G401.6 (cell line): Measurements from ENCODE around the gene KDM3A.

Source experiments
- FAIRE-seq: peaks from 2 replicates; lab custom pipeline; 2012; peaks lifted over from hg19 to GRCh38; lab: Jason Lieb, UNC

The KDM3A gene

GRCh38 chr2:86433137-86433536, 8.0 kb upstream of the KDM3A start:
- no peak for FAIRE-seq

- no peak for FAIRE-seq
These were observed 6.9 kb upstream of the KDM3A start for GRCh38 chr2:86434290-86434689.

DNA sequence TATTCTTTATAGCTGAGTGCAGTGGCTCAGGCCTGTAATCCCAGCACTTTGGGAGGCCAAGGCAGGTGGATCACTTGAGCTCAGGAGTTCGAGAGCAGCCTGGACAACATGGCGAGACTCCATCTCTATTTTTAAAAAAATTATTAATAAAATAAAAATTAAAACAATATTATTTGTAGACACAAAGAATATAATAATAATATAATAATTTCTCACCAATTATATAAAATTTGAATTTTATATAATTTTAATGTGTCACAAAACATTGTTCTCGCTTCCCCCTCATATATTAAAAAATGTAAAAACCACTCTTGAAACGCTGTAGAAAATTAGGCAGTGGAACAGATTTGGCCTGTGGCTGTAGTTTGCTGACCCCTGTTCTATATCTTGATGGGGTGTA, 5.6 kb upstream of the KDM3A start:
- FAIRE-seq = no peak

GRCh38 chr2:86436328-86436727, 4.8 kb upstream of the KDM3A start:
- FAIRE-seq = no peak

GRCh38 chr2:86439879-86440630, 1.1 kb upstream of the KDM3A start:
- peak; percentile 8 for FAIRE-seq

- FAIRE-seq = no peak
These were observed 266 bp downstream of the KDM3A start for GRCh38 chr2:86441392-86441881.

- FAIRE-seq = no peak
These were observed 891 bp downstream of the KDM3A start for GRCh38 chr2:86441882-86442641.

DNA sequence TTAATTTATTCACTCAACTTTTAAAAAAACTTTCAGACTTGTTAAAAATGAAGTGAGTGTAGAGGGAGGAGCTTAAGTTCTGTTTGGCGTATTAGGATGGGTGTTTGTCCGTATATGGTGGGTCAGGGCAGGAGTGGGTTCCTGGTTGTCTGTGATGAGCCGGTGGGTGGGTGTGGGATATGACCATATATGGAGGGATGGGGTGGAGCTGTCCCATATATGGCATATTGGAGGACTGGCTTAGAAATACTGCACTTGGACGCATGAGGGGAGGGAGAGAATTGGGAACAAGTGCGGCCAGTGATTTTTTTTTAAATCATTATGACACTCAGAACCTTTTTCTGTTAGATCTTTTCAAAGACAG, 1.5 kb downstream of the KDM3A start:
- FAIRE-seq = no peak

GRCh38 chr2:86443631-86444350, 2.6 kb downstream of the KDM3A start:
- no peak for FAIRE-seq

DNA sequence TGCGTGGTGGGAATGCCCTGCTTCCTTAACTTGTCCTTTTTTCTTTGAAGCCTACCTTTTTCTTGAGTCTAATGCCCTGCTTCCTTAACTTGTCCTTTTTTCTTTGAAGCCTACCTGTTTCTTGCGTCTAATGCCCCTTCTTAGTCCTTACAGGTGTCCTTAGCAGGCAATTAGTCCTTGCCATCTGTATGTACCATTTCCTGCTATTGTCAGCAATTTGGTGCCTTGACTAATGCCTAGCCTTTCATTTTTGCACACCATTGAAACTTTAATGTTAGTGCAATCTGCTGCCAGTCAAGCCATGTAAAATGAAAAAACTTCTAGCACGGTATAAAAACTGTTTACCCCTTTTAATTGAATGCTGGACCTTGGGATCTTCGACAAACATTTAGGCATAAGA, 4.3 kb downstream of the KDM3A start:
- FAIRE-seq = no peak

- no peak for FAIRE-seq
These were observed 4.9 kb downstream of the KDM3A start for GRCh38 chr2:86446060-86446459.

GRCh38 chr2:86453836-86454235, 12.7 kb downstream of the KDM3A start:
- no peak for FAIRE-seq

DNA sequence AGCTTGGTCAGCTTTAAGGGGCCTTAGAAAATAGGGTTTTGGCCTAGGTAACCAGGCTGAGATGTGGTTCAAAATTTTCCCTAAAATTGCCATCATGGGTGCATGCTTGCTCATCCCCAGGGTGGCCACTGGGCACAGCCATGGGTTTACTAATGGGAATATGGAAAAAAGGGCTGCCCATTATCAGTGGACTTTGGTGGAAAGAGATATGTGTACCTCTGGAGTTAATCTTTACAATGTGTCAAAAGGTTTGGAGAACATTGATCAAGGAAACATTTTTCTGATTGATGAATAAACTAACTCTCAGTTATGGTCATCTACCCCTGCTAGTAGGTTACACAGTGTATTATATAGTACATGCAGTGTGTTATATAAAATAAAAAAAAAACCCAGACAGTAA, 13.1 kb downstream of the KDM3A start:
- no peak for FAIRE-seq

DNA sequence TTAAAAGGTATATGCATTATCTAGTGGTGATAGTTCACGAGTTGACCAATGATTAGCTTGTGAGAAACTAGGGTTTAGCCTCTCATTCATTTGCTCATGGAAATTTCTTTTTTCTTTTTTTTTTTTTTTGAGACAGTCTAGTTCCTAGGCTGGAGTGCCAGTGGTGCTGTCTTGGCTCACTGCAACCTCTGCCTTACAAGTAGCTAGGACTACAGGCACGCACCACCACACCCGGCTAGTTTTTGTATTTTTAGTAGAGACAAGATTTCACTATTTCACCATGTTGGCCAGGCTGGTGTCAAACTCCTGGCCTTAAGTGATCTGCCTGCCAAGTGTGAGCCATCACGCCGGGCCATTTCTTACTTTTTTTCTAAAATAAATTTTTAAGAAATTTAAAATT, 14.0 kb downstream of the KDM3A start:
- FAIRE-seq = no peak

GRCh38 chr2:86461042-86461743, 20.0 kb downstream of the KDM3A start:
- no peak for FAIRE-seq

GRCh38 chr2:86464652-86465051, 23.5 kb downstream of the KDM3A start:
- FAIRE-seq = no peak

DNA sequence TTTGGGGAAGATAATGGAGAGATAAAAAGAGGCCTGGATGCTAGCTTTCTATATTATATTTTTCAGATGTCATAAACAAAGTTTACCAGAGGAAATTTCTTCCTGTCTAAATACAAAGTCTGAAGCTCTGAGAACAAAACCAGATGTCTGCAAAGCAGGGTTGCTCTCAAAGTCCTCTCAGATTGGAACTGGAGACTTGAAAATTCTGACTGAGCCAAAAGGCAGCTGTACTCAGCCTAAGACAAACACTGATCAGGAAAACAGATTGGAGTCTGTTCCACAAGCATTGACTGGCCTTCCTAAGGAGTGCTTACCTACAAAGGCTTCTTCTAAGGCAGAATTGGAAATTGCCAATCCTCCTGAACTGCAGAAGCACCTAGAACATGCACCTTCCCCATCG, 25.1 kb downstream of the KDM3A start:
- no peak for FAIRE-seq

DNA sequence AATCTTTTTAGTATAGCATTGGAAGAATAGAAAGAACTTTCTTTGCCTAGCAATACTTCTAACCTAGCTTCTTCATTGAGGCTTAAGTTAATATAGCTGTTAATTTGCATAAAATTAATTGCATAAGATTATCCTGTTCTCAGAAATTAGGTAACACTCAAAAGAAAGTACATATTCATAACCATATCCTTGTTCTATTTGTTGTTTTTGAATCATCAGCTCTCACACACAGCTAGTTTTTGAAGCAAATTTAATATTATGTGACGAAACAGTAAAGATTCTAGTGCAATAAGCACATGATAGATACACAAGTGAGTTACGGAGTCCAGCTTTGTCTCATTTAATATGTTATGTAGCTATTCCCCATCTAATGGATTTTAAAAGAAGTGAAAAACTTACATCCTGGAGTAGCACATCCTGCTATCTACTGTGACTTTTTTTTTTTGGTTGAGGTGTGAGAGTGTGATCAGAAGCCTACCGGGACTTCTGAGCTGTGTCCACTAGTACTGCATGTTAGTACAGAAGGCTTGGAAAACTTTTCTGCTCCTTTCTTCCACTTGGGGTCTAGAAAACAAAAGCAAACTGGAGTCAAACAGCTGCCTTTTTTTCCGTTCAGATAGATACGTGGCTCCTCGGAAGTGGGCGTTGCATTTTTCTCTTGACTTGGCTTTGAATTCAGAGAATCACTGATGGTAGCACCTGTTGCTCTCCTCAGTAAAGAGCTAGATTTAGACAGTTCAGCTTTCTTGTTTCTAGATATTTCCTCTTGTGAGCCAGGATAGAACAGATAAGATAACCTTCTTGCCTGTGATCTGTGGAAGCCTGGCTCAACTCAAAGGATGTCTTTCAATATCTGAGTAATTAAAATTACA, 27.2 kb downstream of the KDM3A start:
- FAIRE-seq = no peak

DNA sequence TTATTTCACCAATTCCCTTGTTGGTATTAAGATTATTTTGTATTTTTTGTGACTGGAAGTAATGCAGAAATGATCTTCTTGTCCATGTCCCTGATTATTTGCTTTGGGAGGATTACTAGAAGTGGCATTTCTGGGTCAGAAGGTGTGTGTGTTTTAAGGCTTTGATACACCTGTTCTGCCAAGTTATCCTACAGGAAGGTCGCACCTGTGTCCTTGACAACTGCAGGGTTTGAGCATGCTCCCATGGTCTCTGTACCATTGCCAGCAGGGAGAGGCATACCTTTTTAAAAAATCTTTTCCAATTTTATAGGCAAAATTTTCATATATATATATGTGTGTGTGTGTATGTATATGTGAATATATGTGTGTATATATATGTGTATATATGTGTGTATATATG, 29.7 kb downstream of the KDM3A start:
- FAIRE-seq = no peak

GRCh38 chr2:86471637-86472036, 30.5 kb downstream of the KDM3A start:
- no peak for FAIRE-seq

DNA sequence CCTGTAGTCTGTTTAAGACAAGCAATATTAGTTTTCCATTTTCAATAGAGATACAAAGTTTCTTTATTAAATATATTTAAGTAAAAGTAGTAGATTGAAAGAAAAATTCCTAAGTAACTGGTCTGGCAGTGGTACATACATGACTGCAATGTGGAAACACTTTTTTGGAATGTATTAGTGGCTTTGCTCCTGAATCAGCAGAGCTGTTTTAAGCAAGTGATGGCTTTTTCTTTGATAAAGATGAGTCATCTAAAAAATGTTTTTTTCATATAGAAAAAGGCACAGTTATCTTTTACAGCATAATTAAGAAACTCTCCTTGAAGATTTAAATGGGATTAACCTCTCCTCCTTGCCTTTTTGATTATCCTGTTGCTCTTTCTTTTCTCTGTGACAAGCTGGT, 34.9 kb downstream of the KDM3A start:
- FAIRE-seq = no peak

- no peak for FAIRE-seq
These were observed 35.7 kb downstream of the KDM3A start for GRCh38 chr2:86476918-86477317.
